HK-2 (cell line): Measurements from ENCODE around the gene CES2.
A peak's percentile ranks its signal among the peaks of the same experiment; 100 is the strongest.

ENCODE experiments used
- DNase-seq: peaks from one replicate; pipeline ENCODE4 v3.0.0-alpha.2; 2018; ENCODE audit not compliant: unreplicated experiment

CES2 gene

DNA sequence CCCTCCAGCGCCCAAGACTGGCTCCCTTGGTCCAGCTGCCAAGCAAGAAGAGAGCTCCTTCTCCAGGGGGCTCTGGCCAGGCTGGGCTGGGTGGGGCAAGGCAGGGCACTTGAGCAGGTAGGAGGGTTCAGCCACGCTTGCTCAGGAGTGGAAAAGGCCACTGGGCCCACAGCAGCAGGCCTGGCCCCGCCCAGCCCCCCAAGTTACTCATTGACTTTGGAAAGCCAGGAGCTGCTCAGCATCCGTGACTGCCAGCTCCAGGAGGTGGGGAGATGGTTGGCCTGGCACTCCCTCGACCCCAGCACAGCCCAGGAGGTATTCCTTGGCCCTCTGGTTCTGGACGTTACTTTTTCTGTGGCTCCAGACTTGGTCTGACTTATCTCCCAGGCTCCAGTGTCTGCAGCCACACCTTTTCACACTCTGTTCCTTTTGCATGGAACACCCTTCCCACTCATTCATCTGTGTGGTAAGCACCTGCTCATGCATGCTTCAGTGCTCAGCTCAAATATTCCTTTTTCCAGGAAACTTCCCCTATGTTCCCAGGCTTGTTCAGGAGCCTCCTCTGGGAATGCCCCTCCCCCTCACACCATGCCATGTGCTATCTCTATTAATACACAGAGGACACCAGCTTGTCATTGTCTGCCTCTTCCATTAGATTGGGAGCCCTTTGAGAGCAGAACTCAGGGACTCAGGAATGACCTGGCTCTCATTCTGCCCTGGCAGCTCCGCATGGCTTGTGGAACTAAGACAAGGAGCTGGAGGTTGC is 16.3 kb upstream of the CES2 start, which contains the start of gene CDH16:
TSS of gene CDH16 (minus strand) at position 83 of the 766 bp plus-strand sequence. CDS start 820 bp downstream, outside the sequence.
- DNase-seq = peak; percentile 84

DNA sequence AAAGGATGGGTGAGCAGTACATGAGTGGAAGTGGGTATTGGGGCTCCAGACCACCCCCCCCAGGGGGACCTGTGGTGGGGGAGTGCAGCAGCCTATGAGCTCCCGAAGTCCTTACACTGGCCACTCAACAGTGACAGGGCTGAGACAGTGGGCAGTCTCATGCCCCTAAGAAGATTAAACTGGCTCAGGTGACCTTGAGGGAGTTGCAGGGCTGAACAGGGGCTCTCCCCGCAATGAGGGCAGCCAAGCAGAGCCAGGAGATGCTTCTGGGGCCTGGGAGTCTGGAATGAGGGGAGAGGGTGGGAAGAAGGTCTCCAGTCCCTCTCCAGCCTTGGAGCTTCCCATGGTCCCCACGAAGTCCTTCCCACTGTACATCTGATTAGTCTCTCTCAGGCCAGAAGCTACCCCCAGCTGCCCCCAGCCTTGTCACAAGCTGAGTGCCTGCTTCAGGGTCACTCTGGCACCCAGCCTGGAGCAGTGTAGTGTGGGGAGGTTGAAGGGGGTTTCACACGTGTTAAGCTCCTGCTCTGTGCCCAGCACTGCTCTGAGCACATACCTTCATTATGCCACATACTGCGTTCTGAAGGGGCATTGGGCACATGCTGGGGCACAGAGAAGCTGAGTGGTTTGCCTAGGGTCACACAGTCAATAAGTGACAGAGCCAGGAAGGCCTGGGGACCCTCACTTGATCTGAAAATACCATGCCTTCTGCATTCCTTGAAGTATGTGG is 15.6 kb upstream of the CES2 start:
- DNase-seq = no peak

DNA sequence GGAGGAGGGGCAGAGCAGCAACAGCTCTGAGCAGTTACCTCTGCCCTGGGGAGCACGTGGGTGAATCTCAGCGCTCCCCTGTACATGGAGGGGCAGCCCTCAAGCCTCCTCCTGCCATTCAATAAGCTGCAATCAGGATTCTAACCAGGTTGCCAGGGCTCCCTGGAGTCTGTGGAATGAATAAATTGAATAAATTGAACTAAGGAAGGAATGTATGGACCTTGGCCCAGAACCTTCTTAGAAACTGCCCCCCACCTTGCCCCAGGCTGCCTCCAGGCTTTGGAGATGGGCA is 15.1 kb upstream of the CES2 start:
- DNase-seq = no peak

DNA sequence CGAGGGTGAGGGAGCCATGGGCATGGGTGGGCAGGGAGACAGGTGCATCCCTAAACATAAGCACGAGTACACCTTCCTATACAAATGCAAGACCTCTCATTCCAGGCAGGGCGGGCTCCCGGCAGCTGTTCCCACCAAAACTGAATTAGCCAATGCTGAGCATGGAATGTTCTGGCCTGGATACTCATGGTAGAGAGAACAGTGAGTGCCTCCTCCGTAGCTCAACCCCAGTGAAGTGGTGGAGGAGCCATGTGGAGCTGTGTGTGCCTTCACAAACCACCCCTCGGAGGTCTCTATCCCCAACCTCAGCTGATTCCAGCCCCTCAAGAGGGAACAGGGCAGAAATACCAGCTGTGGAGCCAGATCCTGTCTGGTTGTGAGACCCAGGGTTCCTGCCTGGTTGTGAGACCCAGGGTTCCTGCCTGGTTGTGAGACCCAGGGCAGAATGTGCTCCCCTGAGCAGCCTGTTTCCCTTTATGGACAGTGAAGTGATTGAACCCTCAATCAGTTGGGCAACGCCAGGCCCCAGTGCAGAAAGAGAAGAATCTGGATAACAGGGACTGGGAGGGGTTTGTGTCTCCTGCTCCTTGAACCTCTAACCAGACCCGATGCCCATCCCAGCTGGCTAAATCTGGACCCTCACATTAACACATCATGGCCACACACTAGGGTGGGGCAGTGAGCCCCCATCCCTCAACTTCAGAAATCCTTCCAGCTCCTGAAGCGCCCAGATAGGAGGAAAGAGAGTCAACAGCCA is 14.2 kb upstream of the CES2 start:
- DNase-seq = no peak

DNA sequence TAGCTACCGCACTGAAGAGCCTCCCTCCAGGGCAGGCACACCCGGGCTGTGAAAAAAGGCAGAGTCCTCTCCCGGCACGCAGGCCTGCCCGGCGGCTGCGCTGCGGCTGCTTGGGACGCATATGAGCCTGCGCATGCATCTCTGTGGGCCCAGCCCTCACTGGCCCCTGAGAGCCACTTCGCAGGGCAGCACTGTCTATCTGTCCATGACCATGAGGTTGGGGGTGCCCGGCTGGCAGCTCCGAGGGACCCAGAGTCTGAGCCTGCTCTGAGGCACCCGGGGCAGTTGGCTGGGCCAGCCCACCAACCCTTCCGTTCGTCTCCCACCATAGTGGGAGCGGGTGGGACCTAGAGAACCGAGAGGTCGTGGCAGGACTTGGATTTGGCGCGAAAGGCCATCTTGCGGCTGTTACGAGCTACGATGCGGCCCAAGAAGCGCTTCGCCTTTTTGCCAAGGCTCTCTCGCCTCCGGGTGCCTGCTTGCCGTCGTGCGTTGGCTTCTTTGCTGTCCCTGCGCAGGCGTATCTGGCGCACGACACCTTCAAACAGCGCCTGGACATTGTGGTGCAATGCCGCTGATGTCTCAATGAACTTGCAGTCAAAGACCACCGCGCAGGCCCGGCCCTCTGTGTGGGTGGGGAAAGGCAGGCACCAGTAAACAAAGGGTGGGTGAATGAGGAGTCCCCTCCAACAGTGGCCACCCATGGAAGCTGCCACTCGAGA is 13.4 kb upstream of the CES2 start:
- no peak for DNase-seq

DNA sequence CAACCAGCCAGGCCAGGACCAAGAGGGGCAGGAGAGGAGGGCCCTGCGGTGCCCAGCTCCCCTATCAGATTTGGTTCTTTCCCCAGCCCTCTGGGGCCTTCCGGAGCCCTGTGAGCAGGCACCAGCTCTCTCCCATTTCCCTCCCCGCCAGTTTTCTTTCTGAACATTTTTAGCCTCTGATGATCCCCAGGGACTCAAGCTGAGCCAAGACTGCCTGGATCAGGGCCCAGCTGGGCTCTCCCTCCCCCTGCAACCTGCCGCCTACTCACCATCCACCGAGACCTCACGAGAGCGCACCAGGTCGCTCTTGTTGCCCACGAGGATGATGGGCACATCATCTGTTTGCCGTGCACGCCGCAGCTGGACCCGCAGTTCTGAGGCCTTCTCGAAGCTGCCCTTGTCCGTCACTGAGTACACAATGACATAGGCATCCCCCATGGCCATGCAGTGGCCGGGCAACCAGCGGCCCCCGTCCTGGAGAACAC is 12.0 kb upstream of the CES2 start:
- no peak for DNase-seq

DNA sequence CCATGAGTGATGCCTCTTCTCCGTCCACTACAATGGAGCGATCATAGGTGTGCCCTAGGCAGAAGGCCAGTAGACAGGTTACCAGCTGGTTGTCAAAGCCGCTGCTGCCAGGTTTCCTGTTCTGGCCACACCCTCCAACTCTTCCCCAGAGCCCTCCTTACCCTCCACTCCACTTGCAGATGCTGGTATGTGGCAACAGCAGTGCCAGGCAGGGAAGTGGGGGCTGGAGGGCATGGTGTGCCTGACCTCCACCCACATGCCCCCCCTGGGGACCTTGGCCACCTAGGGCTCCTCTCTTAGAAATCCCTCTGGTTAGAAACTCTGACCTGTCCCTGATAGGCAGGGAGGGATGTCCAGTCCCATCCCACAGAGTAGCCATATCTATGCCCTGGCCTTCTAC is 11.4 kb upstream of the CES2 start:
- DNase-seq = no peak

DNA sequence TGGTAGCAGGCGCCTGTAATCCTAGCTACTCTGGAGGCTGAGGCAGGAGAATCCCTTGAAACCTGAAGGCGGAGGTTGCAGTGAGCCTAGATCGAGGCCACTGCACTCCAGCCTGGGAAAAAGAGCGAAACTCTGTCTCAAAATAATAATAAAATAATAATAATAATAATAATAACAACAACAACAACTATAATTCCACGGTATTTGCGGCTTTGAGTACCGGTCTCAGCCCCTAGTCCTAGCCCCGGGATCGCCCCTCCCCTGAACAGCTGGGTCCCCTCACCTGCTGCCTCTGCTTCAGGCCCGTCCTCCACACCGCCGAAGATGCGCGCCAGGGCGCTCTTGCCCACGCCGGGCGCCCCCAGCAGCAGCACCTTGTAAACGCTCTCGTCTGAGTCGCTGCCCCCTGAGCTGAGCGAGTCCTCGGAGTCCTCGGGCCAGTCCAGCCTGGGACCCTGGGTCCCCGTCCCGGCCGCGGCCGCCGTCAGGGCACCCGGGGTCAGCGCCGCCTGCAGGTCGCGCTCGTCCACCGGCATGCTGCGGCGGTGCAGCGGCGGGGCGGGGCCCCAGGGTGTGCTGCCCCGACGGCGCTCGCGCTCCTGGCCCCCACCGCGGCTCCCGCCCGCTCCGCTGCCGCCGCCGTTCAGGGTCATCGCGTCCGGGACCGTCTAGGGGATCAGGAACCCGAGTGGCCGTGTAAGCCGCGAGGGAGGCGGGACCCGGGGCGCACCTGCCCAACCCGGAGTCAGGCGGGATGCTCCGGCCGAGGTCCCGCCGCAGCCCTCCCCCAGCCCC is 10.6 kb upstream of the CES2 start:
- DNase-seq = peak; percentile 54

DNA sequence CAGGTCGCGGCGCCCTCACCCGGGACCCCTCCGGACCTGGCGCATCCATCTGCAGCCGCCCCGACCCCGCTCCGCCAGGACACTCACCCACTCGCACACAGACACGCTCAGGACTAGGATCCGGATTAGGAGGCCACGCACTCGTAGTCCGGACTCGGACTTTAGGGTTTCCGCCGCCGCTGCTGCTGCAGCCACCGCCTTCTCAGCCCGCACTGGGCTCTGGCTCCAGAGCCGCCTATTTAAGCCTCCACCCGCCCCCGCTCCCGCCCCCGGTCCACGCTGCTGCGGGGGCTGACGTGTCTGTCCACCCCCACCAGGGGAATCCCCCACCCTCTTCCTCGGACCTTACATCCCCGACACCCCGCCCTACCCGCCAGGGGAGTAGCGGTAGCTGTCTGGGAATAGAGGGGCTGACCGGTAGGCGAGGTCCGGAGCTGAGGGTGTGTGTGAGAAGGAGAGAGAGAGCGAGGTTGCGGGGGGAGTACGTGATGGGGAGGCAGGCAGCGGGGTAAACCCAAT is 9.9 kb upstream of the CES2 start, which contains the start of gene RRAD:
TSS of gene RRAD (minus strand) at position 214 of the 519 bp plus-strand sequence. CDS start 356 bp downstream, outside the sequence.
- peak; percentile 90 for DNase-seq

DNA sequence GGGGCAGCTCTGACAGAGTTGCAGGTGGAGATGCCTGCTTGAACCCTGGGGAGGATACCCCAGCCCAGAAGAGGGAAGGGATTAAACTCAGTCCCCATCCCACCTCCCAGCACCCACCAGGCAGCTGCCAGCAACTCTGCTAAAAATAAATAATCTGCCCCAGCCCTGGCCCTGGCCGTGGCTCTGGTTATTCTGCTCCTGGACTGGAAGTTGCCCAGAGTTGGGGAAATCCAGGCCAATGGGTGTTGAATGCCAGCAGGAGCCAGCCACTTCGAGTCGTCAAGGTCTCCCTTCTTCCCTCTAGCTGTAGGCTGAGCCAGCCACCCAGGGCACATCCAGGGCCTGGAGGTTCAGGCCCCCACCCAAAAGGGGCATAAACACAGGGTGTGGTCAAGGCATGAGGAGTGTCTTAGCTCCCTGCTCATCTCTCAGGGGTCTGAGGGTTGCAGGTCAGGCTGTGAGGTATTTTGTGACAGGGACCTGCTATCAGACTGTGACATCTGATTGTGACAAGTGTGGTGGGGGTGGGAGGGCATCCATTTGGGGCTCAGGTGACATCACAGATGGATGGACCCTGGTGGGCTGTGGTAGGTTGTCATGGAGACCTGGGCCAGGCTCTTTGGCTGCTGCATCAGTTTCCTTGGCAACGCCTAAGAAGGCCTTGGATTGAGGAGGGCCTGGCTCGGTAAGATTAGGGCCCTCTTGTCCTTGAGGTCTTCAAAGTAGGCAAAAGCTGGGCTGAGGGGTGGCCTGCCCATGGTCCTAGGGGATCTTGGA is 9.0 kb upstream of the CES2 start:
- DNase-seq = peak; percentile 47

DNA sequence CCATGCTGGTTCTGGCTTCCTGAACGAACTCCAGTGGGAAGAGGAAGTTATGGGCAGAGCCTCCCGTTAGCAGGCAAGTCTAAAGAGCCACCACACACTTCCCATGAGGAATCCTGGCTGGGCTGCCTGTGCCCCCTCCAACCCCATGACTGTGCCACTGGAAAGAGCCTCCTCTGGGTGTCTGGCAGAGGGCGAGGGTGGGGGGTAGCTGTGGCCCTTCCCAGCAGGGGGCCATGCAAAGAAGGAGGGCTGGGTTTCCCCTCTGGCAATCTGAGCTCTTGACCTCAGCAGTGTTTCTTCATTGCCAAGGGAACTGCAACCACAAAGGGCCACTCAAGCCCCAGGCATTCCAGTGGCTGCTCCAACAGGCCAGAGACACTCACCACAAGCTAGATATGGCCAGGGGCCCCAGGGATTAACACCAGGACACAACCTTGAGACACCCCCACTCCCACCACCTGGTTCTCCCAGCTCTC is 8.3 kb upstream of the CES2 start:
- DNase-seq = peak; percentile 95

DNA sequence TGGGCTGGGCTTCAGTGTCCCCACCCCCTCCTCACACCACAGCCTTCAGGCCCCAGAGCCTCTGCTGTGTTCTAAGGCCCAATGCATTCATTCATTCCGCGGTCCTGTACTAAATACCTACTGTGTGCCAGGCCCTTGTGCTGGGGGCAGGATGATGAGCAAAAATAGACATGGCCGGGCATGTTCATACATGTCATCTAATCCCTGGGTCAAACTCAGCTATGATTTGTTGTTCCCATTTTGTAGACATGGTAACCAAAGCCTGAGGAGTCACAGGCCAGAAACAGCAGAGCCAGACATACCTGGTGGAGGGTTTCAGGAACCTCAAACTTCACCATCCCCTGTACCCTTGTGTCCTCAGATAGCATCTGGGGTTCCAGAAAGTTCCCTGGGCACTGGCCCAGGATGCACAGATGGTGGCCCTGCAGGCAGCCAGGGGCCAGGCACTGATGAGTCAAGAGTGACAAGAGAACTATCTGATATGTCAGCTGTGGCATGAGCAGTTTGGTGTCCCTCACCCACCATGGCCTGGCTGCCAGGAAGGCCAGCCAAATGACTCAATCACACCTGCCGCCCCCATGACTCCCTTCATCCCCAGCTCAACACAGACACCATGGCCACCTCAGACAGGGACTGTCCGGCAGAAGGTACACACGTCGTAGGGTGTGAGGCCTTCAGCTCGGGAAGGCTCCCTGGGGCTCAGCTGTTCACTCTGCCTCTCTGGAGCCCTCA is 7.2 kb upstream of the CES2 start:
- DNase-seq = peak; percentile 68

DNA sequence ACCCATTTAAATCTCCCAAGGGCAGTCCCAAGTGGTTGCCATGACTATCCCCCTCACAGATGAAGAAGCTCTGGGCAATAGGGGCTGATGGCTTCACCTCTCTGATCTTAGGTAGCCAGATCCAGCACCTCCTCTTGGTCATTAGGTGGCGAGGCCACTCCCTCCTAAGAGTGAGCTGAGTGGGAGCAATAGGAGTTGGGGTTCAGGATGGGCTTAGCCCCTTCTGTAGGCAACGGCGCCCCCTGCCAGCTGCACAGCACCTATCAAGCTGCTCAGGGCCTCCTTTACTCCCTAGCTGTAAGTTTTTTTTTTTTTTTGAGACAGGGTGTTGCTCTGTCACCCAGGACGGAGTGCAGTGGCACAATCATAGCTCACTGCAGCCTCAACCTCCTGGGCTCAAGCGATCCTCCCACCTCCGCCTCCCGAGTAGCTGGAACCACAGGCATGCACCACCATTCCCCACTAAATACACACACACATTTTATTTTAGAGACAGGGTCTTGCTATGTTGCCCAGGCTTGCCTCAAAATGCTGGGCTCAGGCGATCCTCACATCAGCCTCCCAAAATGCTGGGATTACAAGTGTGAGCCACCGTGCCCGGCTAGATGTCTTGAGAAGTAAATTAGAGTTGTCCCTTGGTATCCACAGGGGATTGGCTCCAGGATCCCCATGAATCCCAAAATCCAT is 6.5 kb upstream of the CES2 start:
- DNase-seq = peak; percentile 54

DNA sequence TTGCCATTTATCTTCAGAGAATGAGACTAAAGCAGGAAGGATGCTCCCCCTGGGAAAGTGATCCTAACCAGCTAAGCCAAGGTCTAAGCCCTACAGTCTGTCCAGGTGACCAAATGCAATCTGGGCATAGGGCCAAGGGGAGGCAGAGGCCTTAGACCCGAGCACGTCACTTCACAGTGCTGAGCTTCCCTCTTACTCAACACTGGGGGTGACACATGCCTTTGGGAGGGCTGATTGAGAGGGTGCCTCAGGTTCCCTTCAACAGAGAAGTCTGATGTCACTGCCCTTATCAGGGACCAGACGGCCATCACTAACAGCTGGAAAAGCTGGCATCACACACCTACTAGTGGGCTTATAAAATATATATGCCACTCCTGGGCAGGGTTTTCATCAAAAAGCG is 5.1 kb upstream of the CES2 start:
- peak; percentile 81 for DNase-seq

DNA sequence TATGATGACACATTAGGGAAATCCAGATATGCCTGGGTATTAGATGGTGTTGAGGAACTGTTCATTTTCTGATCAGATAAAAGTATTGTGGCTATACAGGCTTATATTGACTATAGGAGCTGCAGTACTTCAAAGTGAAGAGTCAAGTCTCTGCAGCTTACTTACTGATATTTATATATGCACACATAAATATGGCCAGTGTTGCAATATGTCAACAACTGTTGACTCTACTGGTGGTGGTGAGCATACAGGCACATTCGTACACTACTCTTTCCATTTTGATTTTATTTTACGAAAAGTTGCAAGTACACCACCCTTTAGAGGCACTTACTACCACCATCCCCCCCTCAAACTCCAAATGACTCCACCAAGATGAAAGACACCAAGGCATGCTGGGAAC is 3.7 kb upstream of the CES2 start:
- DNase-seq = no peak

DNA sequence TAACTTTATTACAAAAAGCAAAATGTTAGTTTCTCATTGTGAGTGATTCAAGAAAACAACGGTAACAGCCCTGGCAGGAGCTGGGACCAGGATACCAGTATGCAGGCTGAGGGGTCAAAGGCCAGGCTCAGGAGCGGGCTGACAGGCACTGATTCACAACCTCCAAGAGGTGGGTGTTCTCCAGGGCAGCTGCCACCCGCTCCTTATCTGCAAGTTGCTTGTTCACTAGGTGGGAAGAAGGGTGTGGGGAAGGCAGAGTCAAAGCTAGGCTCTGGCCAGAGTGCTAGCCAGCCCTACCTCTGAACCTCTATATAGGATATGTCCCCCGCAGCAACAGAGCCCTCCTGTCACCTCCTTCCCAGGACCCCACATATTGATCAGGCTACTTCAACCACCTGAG is 3.2 kb upstream of the CES2 start:
- no peak for DNase-seq

DNA sequence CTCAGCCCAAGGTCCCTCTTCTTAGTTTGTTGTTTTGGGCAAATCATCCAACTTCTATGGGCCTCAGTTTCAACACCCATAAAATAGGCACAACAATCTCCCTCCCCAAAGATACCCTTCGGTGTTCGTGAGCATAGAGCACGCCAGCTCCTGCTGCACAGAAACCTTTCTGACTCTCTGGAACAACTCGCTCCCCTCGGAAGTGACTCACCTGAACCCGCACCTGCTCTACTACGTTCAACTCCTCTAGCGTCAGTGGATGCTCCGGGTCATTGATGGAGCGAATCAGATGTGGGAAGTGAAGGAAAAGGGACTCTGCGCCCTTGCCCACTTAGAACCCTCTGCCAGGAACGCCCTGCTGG is 1.6 kb upstream of the CES2 start:
- DNase-seq = no peak

DNA sequence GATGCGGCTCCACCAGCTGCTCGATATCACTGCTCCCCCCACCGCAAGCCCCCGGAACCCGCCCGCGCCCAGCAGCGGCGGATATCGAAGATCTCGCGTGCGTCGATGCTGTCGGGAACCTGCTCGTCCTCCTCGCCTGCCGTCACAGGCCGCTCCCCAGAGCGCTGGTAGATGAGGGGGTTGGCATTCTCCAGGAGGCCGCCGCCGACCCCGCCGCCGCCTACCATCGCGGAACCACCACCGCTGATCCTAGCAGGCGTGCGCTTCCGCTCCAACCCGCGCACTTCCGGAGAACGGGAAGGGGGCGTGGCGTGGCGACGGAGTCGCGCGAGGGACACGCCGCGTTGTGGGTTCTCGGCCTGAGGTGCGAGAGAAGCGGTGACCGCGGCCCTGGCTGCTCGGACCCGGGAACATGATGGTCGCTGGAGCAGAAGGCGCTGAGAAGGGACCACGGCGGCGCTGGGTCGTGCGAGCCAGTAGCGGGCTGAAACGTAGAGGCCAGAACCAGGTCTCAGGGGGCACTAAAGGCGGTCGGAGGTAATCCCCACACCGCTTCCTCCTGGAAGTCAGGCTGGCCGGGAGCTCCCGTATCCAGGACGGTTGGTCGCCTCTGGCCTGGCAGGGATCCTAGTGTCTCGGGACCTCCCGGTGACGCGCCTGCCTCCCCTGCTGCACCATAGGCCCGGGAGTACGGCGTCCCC is 1.0 kb upstream of the CES2 start, which contains the start of gene CIAO2B:
TSS of gene CIAO2B (minus strand) at position 265 of the 701 bp plus-strand sequence. CDS start at position 227, 38 bp downstream.
- peak; percentile 85 for DNase-seq
